ENCODE data around the gene PAQR4.
A peak's percentile ranks its signal among the peaks of the same experiment; 100 is the strongest.

PAQR4 gene

GRCh38 chr16:2981177-2981898 is 12.2 kb downstream of the PAQR4 start:
- DNase-seq (ENCODE audit: low spot score): no peak

- DNase-seq (ENCODE audit: low spot score): no peak
Measured at GRCh38 chr16:2981899-2982250, 12.7 kb downstream of the PAQR4 start.

GRCh38 chr16:2982402-2982801 is 13.3 kb downstream of the PAQR4 start:
- DNase-seq (ENCODE audit: low spot score): no peak

GRCh38 chr16:2983706-2984136 is 14.6 kb downstream of the PAQR4 start:
- peak; percentile 72 for DNase-seq (ENCODE audit: low spot score)

GRCh38 chr16:2985462-2985861 is 16.3 kb downstream of the PAQR4 start:
- DNase-seq (ENCODE audit: low spot score): no peak

- no peak for DNase-seq (ENCODE audit: low spot score)
Measured at GRCh38 chr16:2985893-2986355, 16.8 kb downstream of the PAQR4 start.

- DNase-seq (ENCODE audit: low spot score): no peak
Measured at GRCh38 chr16:2986623-2987188, 17.6 kb downstream of the PAQR4 start.

- DNase-seq (ENCODE audit: low spot score): no peak
Measured at GRCh38 chr16:2987286-2987685, 18.1 kb downstream of the PAQR4 start.

GRCh38 chr16:2987833-2988232 is 18.7 kb downstream of the PAQR4 start:
- DNase-seq (ENCODE audit: low spot score): no peak

GRCh38 chr16:2988590-2989099 is 19.5 kb downstream of the PAQR4 start:
- no peak for DNase-seq (ENCODE audit: low spot score)

- DNase-seq (ENCODE audit: low spot score): no peak
Measured at GRCh38 chr16:2990891-2991290, 21.7 kb downstream of the PAQR4 start.

- no peak for DNase-seq (ENCODE audit: low spot score)
Measured at GRCh38 chr16:2991566-2992261, 22.6 kb downstream of the PAQR4 start.

GRCh38 chr16:2992383-2993081 is 23.4 kb downstream of the PAQR4 start:
- DNase-seq (ENCODE audit: low spot score): no peak

- DNase-seq (ENCODE audit: low spot score): no peak
Measured at GRCh38 chr16:2996298-2996697, 27.1 kb downstream of the PAQR4 start.

GRCh38 chr16:2999929-3000328 is 30.8 kb downstream of the PAQR4 start:
- no peak for DNase-seq (ENCODE audit: low spot score)

- no peak for DNase-seq (ENCODE audit: low spot score)
Measured at GRCh38 chr16:3000540-3000939, 31.4 kb downstream of the PAQR4 start.

GRCh38 chr16:3001316-3001715 is 32.2 kb downstream of the PAQR4 start:
- no peak for DNase-seq (ENCODE audit: low spot score)

GRCh38 chr16:3003582-3004270 is 34.6 kb downstream of the PAQR4 start:
- DNase-seq (ENCODE audit: low spot score): peak; percentile 99

- DNase-seq (ENCODE audit: low spot score): no peak
Measured at GRCh38 chr16:3004319-3004718, 35.2 kb downstream of the PAQR4 start.

GRCh38 chr16:3004781-3005284 is 35.7 kb downstream of the PAQR4 start:
- DNase-seq (ENCODE audit: low spot score): no peak

- no peak for DNase-seq (ENCODE audit: low spot score)
Measured at GRCh38 chr16:3007059-3007956, 38.2 kb downstream of the PAQR4 start.
